Endothelial cell (in vitro differentiated cells): Measurements from ENCODE around the gene RNU6-1. TPM values are rescaled to one million over a fixed set of nuclear protein-coding genes. Genes with fewer than 3 reads are reported as not detected.
A peak's percentile ranks its signal among the peaks of the same experiment; 100 is the strongest.

Source experiments
- DNase-seq: peaks from one replicate; pipeline ENCODE4 v3.0.0; 2021; ENCODE audit warnings: low spot score
- H3K27ac Mint-ChIP-seq: one replicate; pipeline ENCODE4 v1.8.0; 2021; ENCODE audit warnings: mixed read lengths, inconsistent platforms; ENCODE audit not compliant: unreplicated experiment
- H3K27me3 Mint-ChIP-seq: one replicate; pipeline ENCODE4 v1.8.0; 2021; ENCODE audit warnings: mild to moderate bottlenecking, moderate library complexity, mixed read lengths, inconsistent platforms; ENCODE audit not compliant: unreplicated experiment
- H3K36me3 Mint-ChIP-seq: one replicate; pipeline ENCODE4 v1.8.0; 2021; ENCODE audit warnings: mild to moderate bottlenecking, low read depth, mixed read lengths, inconsistent platforms; ENCODE audit not compliant: unreplicated experiment
- H3K4me1 Mint-ChIP-seq: one replicate; pipeline ENCODE4 v1.8.0; 2021; ENCODE audit warnings: mild to moderate bottlenecking, mixed read lengths, inconsistent platforms; ENCODE audit not compliant: unreplicated experiment
- H3K4me3 Mint-ChIP-seq: one replicate; pipeline ENCODE4 v1.8.0; 2021; ENCODE audit warnings: mild to moderate bottlenecking, mixed read lengths, inconsistent platforms; ENCODE audit not compliant: unreplicated experiment
- H3K9me3 Mint-ChIP-seq: one replicate; pipeline ENCODE4 v1.8.0; 2021; ENCODE audit warnings: mixed read lengths, inconsistent platforms; ENCODE audit not compliant: unreplicated experiment
- CTCF ChIP-seq: fragments of 200-600 bp; sonication (generic); IDR thresholded peaks from one replicate; pipeline ENCODE4 v1.5.0; 2021; ENCODE audit warnings: antibody characterized with exemption; ENCODE audit not compliant: unreplicated experiment
- total RNA-seq: library from RNA; stranded (reverse); fragmentation: NEBNext Ultra II Directional; extraction: Animal tissue kit (Norgen Biotek cat#: 25700); gene quantifications from one replicate; pipeline ENCODE4 v1.2.1, GENCODE V29; 2021; ENCODE audit not compliant: unreplicated experiment

Gene RNU6-1
- total RNA-seq, 1 donor from 2014 or later, result not detected

GRCh38 chr15:67838789-67839332 lies 984 bp downstream of the RNU6-1 start:
- Mint-ChIP-seq H3K27me3 (peaks cover 17% of the 10 kb centered on the region), H3K4me1 (peaks cover 29% of the 10 kb centered on the region), H3K4me3 (no peak overlapping the region), H3K9me3 (no peaks in the 10 kb centered on the region), H3K36me3 (no peaks in the 10 kb centered on the region), H3K27ac (no peak overlapping the region)
- no peak for TF ChIP-seq CTCF
- DNase-seq, result peak; percentile 62

- TF ChIP-seq CTCF, result no peak
- peaks cover 28% of the 10 kb centered on the region for H3K4me1 Mint-ChIP-seq
- H3K27ac Mint-ChIP-seq, result no peak overlapping the region
- DNase-seq, result no peak
- H3K36me3 Mint-ChIP-seq, result no peaks in the 10 kb centered on the region
- no peak overlapping the region for H3K4me3 Mint-ChIP-seq
- H3K9me3 Mint-ChIP-seq, result no peaks in the 10 kb centered on the region
- H3K27me3 Mint-ChIP-seq, result peaks cover 19% of the 10 kb centered on the region
Measured at GRCh38 chr15:67836955-67837354, 2.9 kb downstream of the RNU6-1 start.

GRCh38 chr15:67836477-67836876 lies 3.4 kb downstream of the RNU6-1 start:
- peak; percentile 62 for DNase-seq
- TF ChIP-seq CTCF, result peak; percentile 96
- no peaks in the 10 kb centered on the region for H3K9me3 Mint-ChIP-seq
- H3K36me3 Mint-ChIP-seq, result no peaks in the 10 kb centered on the region
- H3K4me1 Mint-ChIP-seq, result peaks cover 30% of the 10 kb centered on the region
- peak overlapping the region; percentile 42 for H3K4me3 Mint-ChIP-seq
- no peak overlapping the region for H3K27ac Mint-ChIP-seq
- peaks cover 19% of the 10 kb centered on the region for H3K27me3 Mint-ChIP-seq

GRCh38 chr15:67836134-67836455 lies 3.8 kb downstream of the RNU6-1 start:
- Mint-ChIP-seq H3K36me3 (no peaks in the 10 kb centered on the region), H3K4me1 (peaks cover 32% of the 10 kb centered on the region), H3K9me3 (no peaks in the 10 kb centered on the region), H3K4me3 (peak overlapping the region; percentile 42), H3K27me3 (peaks cover 19% of the 10 kb centered on the region), H3K27ac (no peak overlapping the region)
- no peak for TF ChIP-seq CTCF
- no peak for DNase-seq

GRCh38 chr15:67835297-67836133 lies 4.3 kb downstream of the RNU6-1 start:
- Mint-ChIP-seq H3K9me3 (no peaks in the 10 kb centered on the region), H3K36me3 (no peaks in the 10 kb centered on the region), H3K27me3 (peaks cover 22% of the 10 kb centered on the region), H3K4me1 (peaks cover 35% of the 10 kb centered on the region), H3K27ac (no peak overlapping the region), H3K4me3 (peak overlapping the region; percentile 59)
- no peak for DNase-seq
- TF ChIP-seq CTCF, result no peak
